DOHH2 (cell line): ENCODE measurements around the gene AGRN.
"Not testable (repeated sequence)": the region's sequence is repeated elsewhere in the genome, so short reads cannot be mapped to it uniquely, and the experiment has no call there.

Experiments
- H3F3A ChIP-seq: fragments of 200-600 bp; sonication (generic), shearing (Covaris generic); 2 replicates; pipeline ENCODE4 v1.6.0; 2016; ENCODE audit warnings: antibody characterized with exemption, mild to moderate bottlenecking; ENCODE audit not compliant: control insufficient read depth, insufficient read depth
- H3K27ac ChIP-seq: fragments of 200-600 bp; sonication (generic); 2 replicates; pipeline ENCODE4 v1.5.1; 2014; ENCODE audit warnings: low read depth, mild to moderate bottlenecking, low read length, moderate library complexity
- H3K27me3 ChIP-seq: fragments of 200-600 bp; sonication (generic); 2 replicates; pipeline ENCODE4 v1.6.1; 2014; ENCODE audit warnings: mild to moderate bottlenecking, low read length, mixed read lengths; ENCODE audit not compliant: control insufficient read depth
- H3K36me3 ChIP-seq: fragments of 200-600 bp; sonication (generic); 2 replicates; pipeline ENCODE4 v1.6.1; 2014; ENCODE audit warnings: mild to moderate bottlenecking, low read length, moderate library complexity, mixed read lengths; ENCODE audit not compliant: control insufficient read depth
- H3K4me1 ChIP-seq: fragments of 200-600 bp; sonication (generic); 2 replicates; pipeline ENCODE4 v1.6.1; 2014; ENCODE audit warnings: mild to moderate bottlenecking, low read length, mixed read lengths; ENCODE audit not compliant: control insufficient read depth
- H3K4me2 ChIP-seq: fragments of 200-600 bp; sonication (generic); 2 replicates; pipeline ENCODE4 v1.6.0; 2014; ENCODE audit warnings: mild to moderate bottlenecking, low read length, moderate library complexity
- H3K4me3 ChIP-seq: fragments of 200-600 bp; sonication (generic); 2 replicates; pipeline ENCODE4 v1.5.1; 2014; ENCODE audit warnings: mild to moderate bottlenecking, low read length, mixed read lengths
- H3K79me2 ChIP-seq: fragments of 200-600 bp; sonication (generic); 2 replicates; pipeline ENCODE4 v1.6.1; 2014; ENCODE audit warnings: mild to moderate bottlenecking, low read length, mixed read lengths; ENCODE audit not compliant: control insufficient read depth
- H3K9me2 ChIP-seq: fragments of 200-600 bp; sonication (generic); replicated peaks from 2 replicates; pipeline ENCODE4 v1.6.1; 2014; ENCODE audit warnings: mild to moderate bottlenecking, low read length, mixed read lengths; ENCODE audit not compliant: control insufficient read depth
- H3K9me3 ChIP-seq: fragments of 200-600 bp; sonication (generic); 2 replicates; pipeline ENCODE4 v1.6.1; 2014; ENCODE audit warnings: antibody characterized with exemption, low read length, mixed read lengths; ENCODE audit not compliant: control insufficient read depth, insufficient read depth
- H4K20me1 ChIP-seq: fragments of 200-600 bp; sonication (generic); 2 replicates; pipeline ENCODE4 v1.6.0; 2014; ENCODE audit warnings: low read depth, mild to moderate bottlenecking, antibody characterized with exemption, low read length, moderate library complexity; ENCODE audit not compliant: control insufficient read depth, insufficient read depth
- EZH2phosphoT487 ChIP-seq: fragments of 200-600 bp; sonication (generic); IDR thresholded peaks from 2 replicates; pipeline ENCODE4 v1.6.1; 2017; ENCODE audit warnings: borderline replicate concordance, mild to moderate bottlenecking, antibody characterized with exemption, low read length, moderate library complexity, mixed read lengths
- TF ChIP-seq, protein P1 (sequence below): fragments of 200-600 bp; sonication (generic); IDR thresholded peaks from one replicate; pipeline ENCODE4 v1.5.1; 2014; ENCODE audit warnings: antibody characterized with exemption, mild to moderate bottlenecking, low read depth, low read length; ENCODE audit not compliant: poor library complexity, severe bottlenecking

AGRN gene

DNA sequence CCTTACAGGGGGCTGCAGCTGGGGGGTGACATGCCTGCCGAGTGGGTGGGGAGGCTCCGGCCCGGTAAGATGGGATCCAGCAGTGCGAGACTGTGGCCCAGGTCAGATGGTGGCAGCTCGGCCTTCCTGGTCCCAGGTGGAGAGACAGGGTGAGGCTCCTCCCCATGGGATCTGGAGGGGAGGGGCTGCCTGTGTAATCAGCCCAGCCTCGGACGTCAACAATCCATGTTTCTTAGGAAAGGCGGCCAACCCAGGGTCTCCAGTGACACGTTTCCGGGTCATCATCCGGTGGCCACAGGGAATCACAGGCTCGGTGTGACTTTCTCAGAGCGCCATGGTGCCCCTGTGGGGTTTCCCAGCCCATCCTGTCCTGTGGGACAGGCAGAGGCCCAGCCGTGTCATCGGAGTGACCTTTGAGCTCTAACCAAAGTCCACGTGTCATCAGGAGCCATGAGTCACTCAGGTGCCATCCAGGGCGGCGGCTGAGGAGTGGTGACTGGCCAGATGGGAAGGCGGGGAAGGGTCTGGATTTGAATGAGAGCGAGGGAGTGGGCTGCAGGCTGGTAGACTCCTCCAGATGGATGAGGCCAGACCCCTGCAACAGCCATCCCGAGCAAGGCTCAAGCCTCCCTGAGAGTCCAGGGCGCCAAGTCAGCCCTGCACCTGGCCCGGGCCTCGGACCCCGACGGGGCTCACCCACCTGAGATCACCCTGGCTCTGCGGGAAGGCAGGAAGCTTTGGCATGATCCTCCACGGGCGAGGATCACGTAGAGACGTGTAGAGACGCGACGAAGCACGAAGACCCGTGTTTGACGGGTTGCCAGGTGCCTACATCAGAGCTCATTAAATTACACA, 13.4 kb upstream of the AGRN start:
- Histone ChIP-seq H3F3A (no peaks in the 10 kb centered on the region), H3K79me2 (no peaks in the 10 kb centered on the region), H3K4me2 (no peak overlapping the region), H3K9me3 (no peaks in the 10 kb centered on the region), H3K27ac (no peak overlapping the region), H3K27me3 (peaks cover 26% of the 10 kb centered on the region), H3K36me3 (no peaks in the 10 kb centered on the region), H4K20me1 (no peaks in the 10 kb centered on the region), H3K4me3 (no peak overlapping the region), H3K4me1 (peaks cover 3% of the 10 kb centered on the region; the same call in 1 of the 2 replicates), H3K9me2 (no peaks in the 10 kb centered on the region)
- TF ChIP-seq, protein P1, sequence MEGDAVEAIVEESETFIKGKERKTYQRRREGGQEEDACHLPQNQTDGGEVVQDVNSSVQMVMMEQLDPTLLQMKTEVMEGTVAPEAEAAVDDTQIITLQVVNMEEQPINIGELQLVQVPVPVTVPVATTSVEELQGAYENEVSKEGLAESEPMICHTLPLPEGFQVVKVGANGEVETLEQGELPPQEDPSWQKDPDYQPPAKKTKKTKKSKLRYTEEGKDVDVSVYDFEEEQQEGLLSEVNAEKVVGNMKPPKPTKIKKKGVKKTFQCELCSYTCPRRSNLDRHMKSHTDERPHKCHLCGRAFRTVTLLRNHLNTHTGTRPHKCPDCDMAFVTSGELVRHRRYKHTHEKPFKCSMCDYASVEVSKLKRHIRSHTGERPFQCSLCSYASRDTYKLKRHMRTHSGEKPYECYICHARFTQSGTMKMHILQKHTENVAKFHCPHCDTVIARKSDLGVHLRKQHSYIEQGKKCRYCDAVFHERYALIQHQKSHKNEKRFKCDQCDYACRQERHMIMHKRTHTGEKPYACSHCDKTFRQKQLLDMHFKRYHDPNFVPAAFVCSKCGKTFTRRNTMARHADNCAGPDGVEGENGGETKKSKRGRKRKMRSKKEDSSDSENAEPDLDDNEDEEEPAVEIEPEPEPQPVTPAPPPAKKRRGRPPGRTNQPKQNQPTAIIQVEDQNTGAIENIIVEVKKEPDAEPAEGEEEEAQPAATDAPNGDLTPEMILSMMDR, result no peak
- no peak for TF ChIP-seq EZH2phosphoT487

DNA sequence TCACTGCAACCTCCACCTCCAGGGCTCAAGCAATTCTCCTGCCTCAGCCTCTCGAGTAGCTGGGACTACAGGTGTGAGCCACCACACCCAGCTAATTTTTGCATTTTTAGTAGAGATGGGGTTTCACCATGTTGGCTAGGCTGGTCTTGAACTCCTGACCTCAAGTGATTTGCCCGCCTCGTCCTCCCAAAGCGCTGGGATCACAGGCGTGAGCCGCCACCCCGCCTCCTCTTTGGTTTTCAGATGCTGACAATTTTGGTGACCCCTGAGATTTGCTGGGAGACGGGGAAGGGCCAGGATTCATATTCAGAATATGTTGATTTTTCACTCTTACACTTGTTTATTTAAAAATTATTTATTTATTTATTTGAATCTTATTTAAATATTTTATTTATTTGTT, 9.8 kb upstream of the AGRN start:
- not testable (repeated sequence) for H3K4me2 ChIP-seq, H3K27ac ChIP-seq, H3K9me2 ChIP-seq, H3K9me3 ChIP-seq, H3K36me3 ChIP-seq, H3K4me3 ChIP-seq, H3F3A ChIP-seq, H4K20me1 ChIP-seq, H3K27me3 ChIP-seq, H3K79me2 ChIP-seq
- peaks cover 22% of the 10 kb centered on the region for H3K4me1 ChIP-seq

GRCh38 chr1:1011396-1011949, 8.4 kb upstream of the AGRN start:
- TF ChIP-seq EZH2phosphoT487, result no peak
- TF ChIP-seq, protein P1, result no peak
- no peaks in the 10 kb centered on the region for H3K79me2 ChIP-seq
- H3K4me2 ChIP-seq, result no peak overlapping the region
- no peaks in the 10 kb centered on the region for H3F3A ChIP-seq
- H3K27me3 ChIP-seq, result no peaks in the 10 kb centered on the region
- H3K4me1 ChIP-seq, result peaks cover 22% of the 10 kb centered on the region
- H3K9me3 ChIP-seq, result no peaks in the 10 kb centered on the region
- H4K20me1 ChIP-seq, result no peaks in the 10 kb centered on the region
- no peaks in the 10 kb centered on the region for H3K36me3 ChIP-seq
- no peak overlapping the region for H3K27ac ChIP-seq
- H3K9me2 ChIP-seq, result no peaks in the 10 kb centered on the region
- H3K4me3 ChIP-seq, result no peak overlapping the region

DNA sequence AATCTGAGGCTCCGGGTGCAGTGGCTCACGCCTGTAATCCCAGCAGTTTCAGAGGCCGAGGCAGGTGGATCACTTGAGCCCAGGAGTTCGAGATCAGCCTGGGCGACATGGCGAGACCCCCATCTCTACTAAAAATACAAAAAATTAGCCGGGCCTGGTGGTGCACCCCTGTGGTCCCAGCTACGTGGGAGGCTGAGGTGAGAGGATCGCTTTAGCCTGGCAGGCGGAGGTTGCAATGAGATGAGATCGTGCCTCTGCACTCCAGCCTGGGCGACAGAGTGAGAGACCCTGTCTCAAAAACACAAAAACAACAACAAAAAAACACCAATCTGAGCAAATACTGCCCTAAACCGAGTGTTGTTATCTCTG, 7.2 kb upstream of the AGRN start:
- not testable (repeated sequence) for H3K9me3 ChIP-seq, H3K27ac ChIP-seq, H3K36me3 ChIP-seq, H3K27me3 ChIP-seq, H3F3A ChIP-seq, H4K20me1 ChIP-seq, H3K9me2 ChIP-seq, H3K79me2 ChIP-seq
- Histone ChIP-seq H3K4me3 (peak overlapping the region; percentile 72), H3K4me2 (peak overlapping the region; percentile 79), H3K4me1 (peaks cover 22% of the 10 kb centered on the region)
